ENCODE results near the gene RNU5B-1. TPM values are rescaled to one million over a fixed set of nuclear protein-coding genes. Genes with fewer than 3 reads are reported as not detected.

Gene RNU5B-1
- total RNA-seq, 4 donors from 2014 or later = not detected

DNA sequence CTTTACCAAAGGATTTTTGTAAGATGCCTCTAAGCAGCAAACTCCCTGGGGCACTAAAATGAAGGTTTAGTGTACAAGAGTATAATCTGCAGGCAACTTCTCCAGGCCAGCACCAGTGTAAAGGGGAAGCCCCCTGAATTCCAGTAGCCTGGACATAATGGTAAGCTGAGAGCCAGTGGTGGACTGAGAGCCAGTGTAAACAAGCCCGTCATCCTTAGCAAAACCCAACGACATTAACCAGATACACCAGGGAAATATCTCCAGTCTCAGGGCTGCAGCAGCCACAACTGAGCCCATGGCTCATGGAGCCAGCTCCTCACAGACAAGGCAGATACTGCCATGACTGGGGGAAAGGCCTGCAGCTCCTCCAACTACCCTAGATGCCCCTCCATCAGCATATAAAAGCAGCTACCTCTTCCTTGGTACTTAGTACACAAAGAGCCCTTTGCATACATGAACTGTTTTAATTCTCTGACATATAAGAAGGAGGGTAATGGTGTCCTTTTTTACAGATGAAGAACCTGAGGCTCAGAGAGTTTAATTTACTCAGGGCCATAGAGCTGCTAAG is 39.5 kb upstream of the RNU5B-1 start:
- TF ChIP-seq CTCF (IDR thresholded peaks at IDR 0.05; ENCODE audit: low read depth) = no peak

DNA sequence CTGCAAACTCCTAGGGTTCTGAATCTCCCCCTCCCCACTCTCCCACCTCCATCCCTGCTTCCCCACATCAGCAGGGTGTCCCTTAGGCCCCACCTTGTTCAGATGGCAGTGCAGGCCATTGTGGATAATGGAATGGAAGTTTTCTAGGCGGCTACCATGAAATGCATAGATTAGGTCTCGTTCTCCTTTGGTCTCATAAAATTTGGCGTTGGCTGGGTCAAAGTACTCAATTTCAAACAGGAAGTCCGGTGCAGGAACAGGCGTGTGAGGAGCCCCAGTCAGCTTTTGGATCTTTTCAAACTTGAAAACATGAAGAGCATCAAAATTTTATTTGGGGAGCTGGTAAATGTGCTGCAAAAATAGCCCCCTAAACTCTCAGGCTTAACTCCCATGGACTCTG is 38.0 kb upstream of the RNU5B-1 start:
- no peak for TF ChIP-seq CTCF (IDR thresholded peaks at IDR 0.05; ENCODE audit: low read depth)

- no peak for TF ChIP-seq CTCF (IDR thresholded peaks at IDR 0.05; ENCODE audit: low read depth)
These were observed 36.1 kb upstream of the RNU5B-1 start for GRCh38 chr15:65268411-65268810.

- TF ChIP-seq CTCF (IDR thresholded peaks at IDR 0.05; ENCODE audit: low read depth) = no peak
These were observed 29.3 kb upstream of the RNU5B-1 start for GRCh38 chr15:65275104-65275727.

DNA sequence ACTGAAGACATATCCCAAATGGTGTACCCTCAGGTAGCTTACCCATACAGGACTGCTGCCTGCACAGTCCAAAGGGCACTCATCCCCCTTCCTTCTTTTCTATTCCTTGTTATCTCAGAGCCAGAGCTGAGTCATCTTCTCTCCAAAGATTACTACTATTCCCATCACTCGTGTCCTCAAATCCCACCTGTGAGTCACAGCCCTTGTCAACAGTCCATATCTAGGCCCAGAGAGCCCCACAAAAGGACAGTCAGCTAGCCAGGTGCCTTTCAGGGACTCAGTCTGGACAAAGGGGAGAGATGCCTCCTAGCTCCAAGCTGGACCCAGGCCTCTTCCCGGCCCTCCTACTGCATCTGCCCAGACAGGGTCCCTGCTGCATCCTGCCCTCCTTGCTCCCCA is 28.8 kb upstream of the RNU5B-1 start:
- TF ChIP-seq CTCF (IDR thresholded peaks at IDR 0.05; ENCODE audit: low read depth) = no peak

DNA sequence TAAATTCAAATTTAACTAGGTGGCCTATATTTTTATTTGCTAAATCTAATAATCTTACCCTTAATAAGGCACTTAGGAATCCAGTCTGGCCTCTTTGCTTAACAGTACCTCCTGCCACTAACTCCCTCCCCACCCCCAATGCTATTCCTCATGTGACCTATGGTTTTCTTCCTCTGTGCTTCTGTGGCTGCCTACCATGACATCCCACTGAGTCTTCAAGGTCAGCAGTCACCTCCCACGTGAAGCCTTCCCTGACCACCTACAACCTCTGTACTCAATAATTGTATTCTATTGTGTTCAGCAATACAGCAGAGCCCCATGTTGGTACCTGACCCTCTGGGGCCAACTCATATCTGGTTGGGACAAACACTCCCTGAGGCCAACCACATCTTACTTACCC is 27.5 kb upstream of the RNU5B-1 start:
- TF ChIP-seq CTCF (IDR thresholded peaks at IDR 0.05; ENCODE audit: low read depth) = no peak

GRCh38 chr15:65278480-65278879 is 26.0 kb upstream of the RNU5B-1 start:
- TF ChIP-seq CTCF (IDR thresholded peaks at IDR 0.05; ENCODE audit: low read depth) = no peak
